ENCODE data around the gene TENM4.

GRCh38 chr11:79101656-79102055, 339.2 kb downstream of the TENM4 start:
- no peak for TF ChIP-seq CTCF (IDR thresholded peaks at IDR 0.05)
- TF ChIP-seq POLR2A (IDR thresholded peaks at IDR 0.05): no peak

All from uterus (tissue), 2 donors.